Measurements from ENCODE around the gene EDN2.

DNA sequence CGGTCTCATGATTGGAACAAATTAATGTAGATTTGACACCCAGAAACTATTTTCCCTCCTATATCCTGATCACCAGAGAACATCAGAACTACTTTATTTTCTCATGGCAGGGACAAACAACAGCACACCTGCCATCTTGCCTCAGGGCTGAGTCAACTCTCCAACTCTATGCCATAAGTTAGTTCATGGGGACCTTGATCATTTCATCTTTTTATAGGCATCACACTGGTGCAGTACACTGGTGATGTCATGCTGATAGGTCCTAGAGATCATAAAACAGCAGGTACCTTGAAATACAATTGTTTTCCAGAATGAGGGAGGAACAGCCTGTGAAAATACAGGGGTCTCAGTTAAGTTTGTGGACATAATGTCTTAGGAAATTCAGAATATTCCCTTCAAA is 45.8 kb downstream of the EDN2 start:
- TF ChIP-seq POLR2A (IDR thresholded peaks at IDR 0.05): no peak
- TF ChIP-seq, protein P1, sequence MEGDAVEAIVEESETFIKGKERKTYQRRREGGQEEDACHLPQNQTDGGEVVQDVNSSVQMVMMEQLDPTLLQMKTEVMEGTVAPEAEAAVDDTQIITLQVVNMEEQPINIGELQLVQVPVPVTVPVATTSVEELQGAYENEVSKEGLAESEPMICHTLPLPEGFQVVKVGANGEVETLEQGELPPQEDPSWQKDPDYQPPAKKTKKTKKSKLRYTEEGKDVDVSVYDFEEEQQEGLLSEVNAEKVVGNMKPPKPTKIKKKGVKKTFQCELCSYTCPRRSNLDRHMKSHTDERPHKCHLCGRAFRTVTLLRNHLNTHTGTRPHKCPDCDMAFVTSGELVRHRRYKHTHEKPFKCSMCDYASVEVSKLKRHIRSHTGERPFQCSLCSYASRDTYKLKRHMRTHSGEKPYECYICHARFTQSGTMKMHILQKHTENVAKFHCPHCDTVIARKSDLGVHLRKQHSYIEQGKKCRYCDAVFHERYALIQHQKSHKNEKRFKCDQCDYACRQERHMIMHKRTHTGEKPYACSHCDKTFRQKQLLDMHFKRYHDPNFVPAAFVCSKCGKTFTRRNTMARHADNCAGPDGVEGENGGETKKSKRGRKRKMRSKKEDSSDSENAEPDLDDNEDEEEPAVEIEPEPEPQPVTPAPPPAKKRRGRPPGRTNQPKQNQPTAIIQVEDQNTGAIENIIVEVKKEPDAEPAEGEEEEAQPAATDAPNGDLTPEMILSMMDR (IDR thresholded peaks at IDR 0.05): no peak

Data from breast epithelium (tissue), 3 donors.